ENCODE data around the gene TTC7B. TPM values are rescaled to one million over a fixed set of nuclear protein-coding genes. Genes with fewer than 3 reads are reported as not detected.

TTC7B gene
- total RNA-seq, 4 donors from 2014 or later, result 31.0 to 49.7 (median 45.1) TPM

GRCh38 chr14:90669731-90670130 lies 146.5 kb downstream of the TTC7B start:
- TF ChIP-seq CTCF (IDR thresholded peaks at IDR 0.05; ENCODE audit: low read depth), result no peak

- TF ChIP-seq CTCF (IDR thresholded peaks at IDR 0.05; ENCODE audit: low read depth), result no peak
These were observed 149.7 kb downstream of the TTC7B start for GRCh38 chr14:90666571-90666970.

GRCh38 chr14:90665321-90666000 lies 150.8 kb downstream of the TTC7B start:
- no peak for TF ChIP-seq CTCF (IDR thresholded peaks at IDR 0.05; ENCODE audit: low read depth)

GRCh38 chr14:90664911-90665310 lies 151.3 kb downstream of the TTC7B start:
- no peak for TF ChIP-seq CTCF (IDR thresholded peaks at IDR 0.05; ENCODE audit: low read depth)

- no peak for TF ChIP-seq CTCF (IDR thresholded peaks at IDR 0.05; ENCODE audit: low read depth)
These were observed 152.6 kb downstream of the TTC7B start for GRCh38 chr14:90663680-90664079.

- TF ChIP-seq CTCF (IDR thresholded peaks at IDR 0.05; ENCODE audit: low read depth), result no peak
These were observed 153.1 kb downstream of the TTC7B start for GRCh38 chr14:90663140-90663539.

- no peak for TF ChIP-seq CTCF (IDR thresholded peaks at IDR 0.05; ENCODE audit: low read depth)
These were observed 154.4 kb downstream of the TTC7B start for GRCh38 chr14:90661866-90662265.

Data from subcutaneous adipose tissue (tissue), 4 donors.